HEK293 (cell line): ENCODE results near the gene ZFHX3.

ENCODE experiments used
- ZBTB17 ChIP-seq: fragments of 450-650 bp; formaldehyde crosslinking; IDR thresholded peaks from 2 replicates; pipeline ENCODE4 v1.5.1; 2016; ENCODE audit warnings: missing biosample characterization, missing genetic modification characterization
- ZNF416 ChIP-seq: fragments of 450-650 bp; formaldehyde crosslinking; IDR thresholded peaks from 2 replicates; pipeline ENCODE4 v1.5.1; 2016; ENCODE audit warnings: missing biosample characterization, missing genetic modification characterization
- ZNF776 ChIP-seq: fragments of 450-650 bp; formaldehyde crosslinking; IDR thresholded peaks from 2 replicates; pipeline ENCODE4 v1.5.0; 2017; ENCODE audit warnings: missing biosample characterization, missing genetic modification characterization, borderline replicate concordance
- ZNF837 ChIP-seq: fragments of 450-650 bp; formaldehyde crosslinking; IDR thresholded peaks from 2 replicates; pipeline ENCODE4 v1.5.1; 2016; ENCODE audit warnings: missing biosample characterization, missing genetic modification characterization
- TF ChIP-seq, protein P1 (sequence below): fragments of 450-650 bp; formaldehyde crosslinking; IDR thresholded peaks from 2 replicates; pipeline ENCODE4 v1.5.1; 2016; ENCODE audit warnings: missing biosample characterization, missing genetic modification characterization
- TF ChIP-seq, protein P2 (sequence below): fragments of 450-650 bp; formaldehyde crosslinking; IDR thresholded peaks from 2 replicates; pipeline ENCODE4 v1.5.1; 2016; ENCODE audit warnings: missing biosample characterization, missing genetic modification characterization
- TF ChIP-seq, protein P3 (sequence below): fragments of 450-650 bp; formaldehyde crosslinking; IDR thresholded peaks from 2 replicates; pipeline ENCODE4 v1.5.1; 2016; ENCODE audit warnings: missing biosample characterization, missing genetic modification characterization, low read depth

- TF ChIP-seq, protein P1, sequence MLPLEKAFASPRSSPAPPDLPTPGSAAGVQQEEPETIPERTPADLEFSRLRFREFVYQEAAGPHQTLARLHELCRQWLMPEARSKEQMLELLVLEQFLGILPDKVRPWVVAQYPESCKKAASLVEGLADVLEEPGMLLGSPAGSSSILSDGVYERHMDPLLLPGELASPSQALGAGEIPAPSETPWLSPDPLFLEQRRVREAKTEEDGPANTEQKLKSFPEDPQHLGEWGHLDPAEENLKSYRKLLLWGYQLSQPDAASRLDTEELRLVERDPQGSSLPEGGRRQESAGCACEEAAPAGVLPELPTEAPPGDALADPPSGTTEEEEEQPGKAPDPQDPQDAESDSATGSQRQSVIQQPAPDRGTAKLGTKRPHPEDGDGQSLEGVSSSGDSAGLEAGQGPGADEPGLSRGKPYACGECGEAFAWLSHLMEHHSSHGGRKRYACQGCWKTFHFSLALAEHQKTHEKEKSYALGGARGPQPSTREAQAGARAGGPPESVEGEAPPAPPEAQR (tag by site-specific recombination), result no peak
- TF ChIP-seq ZNF416 (tag by site-specific recombination) (no peak), ZNF837 (tag by site-specific recombination) (no peak), ZNF776 (tag by site-specific recombination) (no peak), ZBTB17 (no peak)
- TF ChIP-seq, protein P2, sequence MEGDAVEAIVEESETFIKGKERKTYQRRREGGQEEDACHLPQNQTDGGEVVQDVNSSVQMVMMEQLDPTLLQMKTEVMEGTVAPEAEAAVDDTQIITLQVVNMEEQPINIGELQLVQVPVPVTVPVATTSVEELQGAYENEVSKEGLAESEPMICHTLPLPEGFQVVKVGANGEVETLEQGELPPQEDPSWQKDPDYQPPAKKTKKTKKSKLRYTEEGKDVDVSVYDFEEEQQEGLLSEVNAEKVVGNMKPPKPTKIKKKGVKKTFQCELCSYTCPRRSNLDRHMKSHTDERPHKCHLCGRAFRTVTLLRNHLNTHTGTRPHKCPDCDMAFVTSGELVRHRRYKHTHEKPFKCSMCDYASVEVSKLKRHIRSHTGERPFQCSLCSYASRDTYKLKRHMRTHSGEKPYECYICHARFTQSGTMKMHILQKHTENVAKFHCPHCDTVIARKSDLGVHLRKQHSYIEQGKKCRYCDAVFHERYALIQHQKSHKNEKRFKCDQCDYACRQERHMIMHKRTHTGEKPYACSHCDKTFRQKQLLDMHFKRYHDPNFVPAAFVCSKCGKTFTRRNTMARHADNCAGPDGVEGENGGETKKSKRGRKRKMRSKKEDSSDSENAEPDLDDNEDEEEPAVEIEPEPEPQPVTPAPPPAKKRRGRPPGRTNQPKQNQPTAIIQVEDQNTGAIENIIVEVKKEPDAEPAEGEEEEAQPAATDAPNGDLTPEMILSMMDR, result no peak
- TF ChIP-seq, protein P3, sequence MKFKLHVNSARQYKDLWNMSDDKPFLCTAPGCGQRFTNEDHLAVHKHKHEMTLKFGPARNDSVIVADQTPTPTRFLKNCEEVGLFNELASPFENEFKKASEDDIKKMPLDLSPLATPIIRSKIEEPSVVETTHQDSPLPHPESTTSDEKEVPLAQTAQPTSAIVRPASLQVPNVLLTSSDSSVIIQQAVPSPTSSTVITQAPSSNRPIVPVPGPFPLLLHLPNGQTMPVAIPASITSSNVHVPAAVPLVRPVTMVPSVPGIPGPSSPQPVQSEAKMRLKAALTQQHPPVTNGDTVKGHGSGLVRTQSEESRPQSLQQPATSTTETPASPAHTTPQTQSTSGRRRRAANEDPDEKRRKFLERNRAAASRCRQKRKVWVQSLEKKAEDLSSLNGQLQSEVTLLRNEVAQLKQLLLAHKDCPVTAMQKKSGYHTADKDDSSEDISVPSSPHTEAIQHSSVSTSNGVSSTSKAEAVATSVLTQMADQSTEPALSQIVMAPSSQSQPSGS (tag by site-specific recombination), result no peak
These were observed 22.6 kb downstream of the ZFHX3 start for GRCh38 chr16:73025151-73025855.
